ENCODE data around the gene CYP17A1. TPM values are rescaled to one million over a fixed set of nuclear protein-coding genes. Genes with fewer than 3 reads are reported as not detected.

CYP17A1 gene
- total RNA-seq, 1 experiment from 2014 or later, result 2.1 TPM

- Mint-ChIP-seq H3K27ac (peak overlapping the region; percentile 89), H3K4me3 (no peak overlapping the region), H3K36me3 (peaks cover 6% of the 10 kb centered on the region; the same call in 1 of the 2 replicates), H3K4me1 (peaks cover 16% of the 10 kb centered on the region), H3K27me3 (ENCODE audit: low read depth) (no peaks in the 10 kb centered on the region), H3K9me3 (no peaks in the 10 kb centered on the region)
- CTCF ChIA-PET, result interaction anchor here (1.0 kb wide), 1 partner anchor 62 kb away, joined by 4 read pairs; no protein-coding TSS in a partner anchor
- DNase-seq (ENCODE audit: low spot score) (no peak), ATAC-seq (peak; percentile 62)
- POLR2A ChIA-PET, result no interaction called here
- peak; percentile 60; the same call in 1 of the 2 replicates for TF ChIP-seq GABPB1 (CRISPR knock-in tag; IDR thresholded peaks at IDR 0.05)
- TF ChIP-seq MYBL2 (CRISPR knock-in tag; IDR thresholded peaks at IDR 0.05), result no peak
Observed at GRCh38 chr10:102814873-102815661, 22.1 kb downstream of the CYP17A1 start.

DNA sequence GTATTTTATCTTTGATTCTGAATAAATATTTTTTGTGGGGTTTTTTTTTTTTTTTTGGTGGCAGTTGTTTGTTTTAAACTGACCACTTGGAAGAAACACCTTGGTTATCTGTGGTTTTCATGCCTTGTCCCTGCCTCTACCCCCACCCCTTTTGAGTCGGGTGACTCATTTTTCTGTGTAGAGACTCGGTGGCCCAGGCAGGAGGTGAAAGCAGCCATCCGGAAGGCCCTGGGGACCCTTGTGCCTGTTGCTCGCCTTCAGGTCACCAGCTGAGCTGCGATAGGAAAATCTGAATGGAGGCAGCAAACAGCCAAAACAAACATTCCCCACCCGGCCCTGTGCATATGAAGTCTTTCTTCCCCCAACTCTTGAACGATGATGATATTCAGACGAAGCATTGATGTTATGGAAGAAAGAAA is 22.8 kb downstream of the CYP17A1 start:
- no peak for TF ChIP-seq CBFB (CRISPR knock-in tag; IDR thresholded peaks at IDR 0.05; ENCODE audit: low read depth)
- no peak for TF ChIP-seq NR1H2 (CRISPR knock-in tag; IDR thresholded peaks at IDR 0.05)
- no peak for TF ChIP-seq CDX4 (CRISPR knock-in tag; IDR thresholded peaks at IDR 0.05; ENCODE audit: borderline replicate concordance)
- no peak for TF ChIP-seq NFATC4 (CRISPR knock-in tag; IDR thresholded peaks at IDR 0.05)
- no peak for TF ChIP-seq MXD4 (CRISPR knock-in tag; IDR thresholded peaks at IDR 0.05; ENCODE audit: borderline replicate concordance)
- TF ChIP-seq GRHL2 (CRISPR knock-in tag; IDR thresholded peaks at IDR 0.05; ENCODE audit: insufficient replicate concordance, severe bottlenecking), result no peak
- ChIA-PET CTCF (no interaction called here), POLR2A (no interaction called here)
- Mint-ChIP-seq H3K27ac (no peak overlapping the region), H3K27me3 (ENCODE audit: low read depth) (no peaks in the 10 kb centered on the region), H3K4me3 (no peak overlapping the region), H3K36me3 (peaks cover 6% of the 10 kb centered on the region; the same call in 1 of the 2 replicates), H3K4me1 (peaks cover 20% of the 10 kb centered on the region), H3K9me3 (no peaks in the 10 kb centered on the region)
- no peak for DNase-seq (ENCODE audit: low spot score)
- no peak for ATAC-seq

DNA sequence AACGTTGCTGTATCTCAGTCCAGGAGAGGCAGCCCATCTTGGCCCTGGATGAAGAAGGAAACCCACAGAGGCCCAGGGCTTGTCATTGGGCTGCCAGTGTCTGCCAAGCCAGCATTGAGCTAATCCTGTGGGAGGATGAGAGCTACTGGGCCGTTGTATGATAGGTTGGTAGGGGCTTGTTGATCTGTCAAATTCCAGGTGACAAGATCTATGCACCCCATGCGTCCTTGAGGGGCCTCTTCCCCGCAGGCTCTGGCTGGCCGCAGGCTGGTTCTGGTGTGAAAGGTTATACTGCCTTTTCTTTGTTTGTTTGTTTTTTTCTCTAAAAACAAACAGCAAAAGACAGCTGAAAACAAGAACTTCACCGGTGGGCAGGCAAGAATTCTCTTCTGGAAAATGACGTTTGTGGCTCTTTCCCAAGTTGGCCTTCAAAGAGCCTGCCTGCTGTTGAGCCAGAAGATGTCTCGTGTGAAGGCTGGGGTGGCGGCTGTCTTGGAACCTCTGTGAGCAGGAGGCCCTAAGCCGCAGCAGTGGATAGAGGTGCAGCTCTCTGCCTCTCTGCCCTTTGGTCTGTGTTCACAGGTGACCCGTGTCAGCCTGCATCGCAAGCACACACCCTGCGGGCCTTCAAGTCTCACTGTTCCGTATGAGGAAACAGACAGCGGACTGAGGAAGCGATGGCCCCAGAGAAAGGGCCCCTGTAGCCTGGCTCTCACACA is 23.3 kb downstream of the CYP17A1 start:
- CTCF ChIA-PET, result no interaction called here
- H3K4me1 Mint-ChIP-seq, result peaks cover 21% of the 10 kb centered on the region
- POLR2A ChIA-PET, result no interaction called here
- TF ChIP-seq GABPB1 (CRISPR knock-in tag; IDR thresholded peaks at IDR 0.05) (no peak), ZNF512 (CRISPR knock-in tag; IDR thresholded peaks at IDR 0.05; ENCODE audit: borderline replicate concordance) (no peak), MAX (CRISPR knock-in tag; IDR thresholded peaks at IDR 0.05) (no peak), NR2C2 (CRISPR knock-in tag; IDR thresholded peaks at IDR 0.05) (no peak), TEAD1 (CRISPR knock-in tag; IDR thresholded peaks at IDR 0.05) (no peak), CBFB (CRISPR knock-in tag; IDR thresholded peaks at IDR 0.05; ENCODE audit: low read depth) (no peak), ATF3 (CRISPR knock-in tag; conservative IDR thresholded peaks at IDR 0.05) (no peak), ZNF396 (CRISPR knock-in tag; IDR thresholded peaks at IDR 0.05; ENCODE audit: borderline replicate concordance) (no peak), ZNF671 (CRISPR knock-in tag; IDR thresholded peaks at IDR 0.05) (no peak)
- TF ChIP-seq, protein P1, sequence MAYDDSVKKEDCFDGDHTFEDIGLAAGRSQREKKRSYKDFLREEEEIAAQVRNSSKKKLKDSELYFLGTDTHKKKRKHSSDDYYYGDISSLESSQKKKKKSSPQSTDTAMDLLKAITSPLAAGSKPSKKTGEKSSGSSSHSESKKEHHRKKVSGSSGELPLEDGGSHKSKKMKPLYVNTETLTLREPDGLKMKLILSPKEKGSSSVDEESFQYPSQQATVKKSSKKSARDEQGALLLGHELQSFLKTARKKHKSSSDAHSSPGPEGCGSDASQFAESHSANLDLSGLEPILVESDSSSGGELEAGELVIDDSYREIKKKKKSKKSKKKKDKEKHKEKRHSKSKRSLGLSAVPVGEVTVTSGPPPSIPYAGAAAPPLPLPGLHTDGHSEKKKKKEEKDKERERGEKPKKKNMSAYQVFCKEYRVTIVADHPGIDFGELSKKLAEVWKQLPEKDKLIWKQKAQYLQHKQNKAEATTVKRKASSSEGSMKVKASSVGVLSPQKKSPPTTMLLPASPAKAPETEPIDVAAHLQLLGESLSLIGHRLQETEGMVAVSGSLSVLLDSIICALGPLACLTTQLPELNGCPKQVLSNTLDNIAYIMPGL (CRISPR knock-in tag; IDR thresholded peaks at IDR 0.05), result no peak
- no peak overlapping the region for H3K4me3 Mint-ChIP-seq
- H3K27ac Mint-ChIP-seq, result no peak overlapping the region
- H3K27me3 Mint-ChIP-seq (ENCODE audit: low read depth), result no peaks in the 10 kb centered on the region
- H3K36me3 Mint-ChIP-seq, result peaks cover 6% of the 10 kb centered on the region; the same call in 1 of the 2 replicates
- ATAC-seq (no peak), DNase-seq (ENCODE audit: low spot score) (no peak)
- H3K9me3 Mint-ChIP-seq, result no peaks in the 10 kb centered on the region
